HG02571 (cell line): ENCODE data around the gene PRR16.
"Not testable (repeated sequence)": the region's sequence is repeated elsewhere in the genome, so short reads cannot be mapped to it uniquely, and the experiment has no call there.

Source experiments
- ATAC-seq: cut with Tn5 transposase; IDR thresholded peaks from one replicate; pipeline ENCODE4 v1.9.1; 2021; ENCODE audit warnings: mild to moderate bottlenecking, moderate library complexity; ENCODE audit not compliant: unreplicated experiment

Gene PRR16

GRCh38 chr5:120632430-120632829 is 168.3 kb downstream of the PRR16 start:
- no peak for ATAC-seq

GRCh38 chr5:120638449-120638848 is 174.3 kb downstream of the PRR16 start:
- no peak for ATAC-seq

GRCh38 chr5:120640778-120641177 is 176.7 kb downstream of the PRR16 start:
- no peak for ATAC-seq

DNA sequence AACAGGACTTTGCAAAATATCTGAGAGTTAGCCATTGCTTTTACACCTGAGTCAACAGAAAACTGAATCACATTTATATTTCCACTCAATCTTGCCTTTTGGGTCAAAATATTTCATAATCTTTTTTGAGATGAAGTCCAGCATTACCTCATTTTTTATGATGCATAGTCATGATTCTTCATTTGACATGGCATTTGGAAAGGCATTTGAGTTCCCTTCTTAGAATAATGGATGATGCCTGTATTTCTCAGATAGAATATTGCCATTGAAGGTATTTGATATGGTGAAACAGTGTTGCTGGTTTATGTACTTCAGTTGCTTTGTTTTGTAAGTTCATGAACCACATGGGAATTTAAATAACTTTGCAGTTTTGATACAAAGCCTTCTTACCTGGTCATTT is 180.4 kb downstream of the PRR16 start:
- no peak for ATAC-seq

GRCh38 chr5:120655828-120656435 is 191.8 kb downstream of the PRR16 start:
- no peak for ATAC-seq

DNA sequence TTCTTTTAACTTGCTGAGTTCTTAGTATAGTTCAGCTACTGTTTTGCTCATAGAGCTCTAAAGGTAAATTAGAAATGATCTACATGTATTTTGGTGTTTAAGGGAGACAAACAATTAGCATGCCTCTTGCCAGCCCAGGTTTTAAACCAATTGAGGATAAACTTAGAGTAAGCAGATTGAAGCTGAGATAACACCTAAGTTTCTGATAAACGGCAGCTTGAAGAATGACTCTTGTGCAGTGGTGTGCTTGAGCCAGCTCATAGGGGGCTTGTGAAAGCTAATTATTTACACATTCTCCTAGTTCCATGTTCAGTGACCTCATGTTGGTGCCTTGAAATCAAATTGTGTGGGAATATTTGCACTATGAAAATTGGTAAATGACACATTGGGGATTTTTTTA is 193.0 kb downstream of the PRR16 start:
- no peak for ATAC-seq

- no peak for ATAC-seq
Observed at GRCh38 chr5:120677481-120677880, 213.4 kb downstream of the PRR16 start.

DNA sequence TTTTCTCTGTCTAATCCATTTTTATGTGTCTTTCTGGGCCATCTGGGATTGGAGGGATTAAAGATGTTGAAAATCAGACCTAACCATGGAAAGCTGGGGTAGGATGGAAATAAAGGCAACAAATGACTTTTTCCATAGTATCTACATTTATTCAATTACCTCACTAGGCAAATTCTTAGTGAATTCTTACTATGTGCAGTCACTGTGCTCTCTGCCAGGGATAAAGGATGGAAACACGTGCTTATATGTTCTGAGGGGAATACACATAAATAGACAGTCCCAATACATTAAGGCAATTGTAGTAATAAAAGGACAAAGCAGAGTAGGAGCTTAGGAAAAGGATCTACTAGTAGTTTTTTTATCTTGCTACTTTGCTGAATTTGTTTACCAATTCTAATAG is 214.2 kb downstream of the PRR16 start:
- ATAC-seq: no peak

- no peak for ATAC-seq
Observed at GRCh38 chr5:120682851-120683250, 218.8 kb downstream of the PRR16 start.

- ATAC-seq: no peak
Observed at GRCh38 chr5:120683580-120683979, 219.5 kb downstream of the PRR16 start.

GRCh38 chr5:120684213-120684612 is 220.1 kb downstream of the PRR16 start:
- no peak for ATAC-seq

DNA sequence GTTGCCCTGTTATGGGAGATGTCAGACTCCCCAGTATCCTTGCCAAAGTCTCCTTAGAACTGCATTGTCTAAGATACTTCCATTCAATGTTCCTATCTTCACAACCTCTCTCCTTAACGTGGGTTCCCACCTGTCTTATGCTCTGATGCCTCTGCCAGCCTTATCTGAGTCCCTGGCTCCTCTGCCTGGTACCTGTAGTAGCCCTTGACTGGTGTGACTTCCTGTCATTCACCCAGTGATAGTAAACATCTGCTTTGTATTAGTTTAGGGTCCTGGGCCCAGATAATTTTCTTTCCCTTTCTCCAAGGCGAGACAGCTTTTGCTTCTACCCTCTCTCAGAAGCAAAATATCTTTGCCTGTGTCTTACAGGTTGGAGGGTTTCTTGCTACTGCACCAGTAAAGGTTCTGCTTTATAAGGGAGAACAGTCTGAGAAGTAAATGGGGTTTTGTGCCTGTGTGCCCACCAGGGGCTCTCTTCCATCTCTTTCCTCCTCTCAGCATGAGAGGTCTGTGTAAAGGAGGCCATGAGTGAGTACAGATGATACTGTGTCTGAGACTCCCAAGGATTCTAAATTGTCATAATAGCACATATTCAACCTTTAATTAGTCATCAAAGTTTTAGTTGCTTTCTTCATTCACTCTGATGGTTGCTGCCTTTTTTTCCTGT is 220.8 kb downstream of the PRR16 start:
- no peak for ATAC-seq

DNA sequence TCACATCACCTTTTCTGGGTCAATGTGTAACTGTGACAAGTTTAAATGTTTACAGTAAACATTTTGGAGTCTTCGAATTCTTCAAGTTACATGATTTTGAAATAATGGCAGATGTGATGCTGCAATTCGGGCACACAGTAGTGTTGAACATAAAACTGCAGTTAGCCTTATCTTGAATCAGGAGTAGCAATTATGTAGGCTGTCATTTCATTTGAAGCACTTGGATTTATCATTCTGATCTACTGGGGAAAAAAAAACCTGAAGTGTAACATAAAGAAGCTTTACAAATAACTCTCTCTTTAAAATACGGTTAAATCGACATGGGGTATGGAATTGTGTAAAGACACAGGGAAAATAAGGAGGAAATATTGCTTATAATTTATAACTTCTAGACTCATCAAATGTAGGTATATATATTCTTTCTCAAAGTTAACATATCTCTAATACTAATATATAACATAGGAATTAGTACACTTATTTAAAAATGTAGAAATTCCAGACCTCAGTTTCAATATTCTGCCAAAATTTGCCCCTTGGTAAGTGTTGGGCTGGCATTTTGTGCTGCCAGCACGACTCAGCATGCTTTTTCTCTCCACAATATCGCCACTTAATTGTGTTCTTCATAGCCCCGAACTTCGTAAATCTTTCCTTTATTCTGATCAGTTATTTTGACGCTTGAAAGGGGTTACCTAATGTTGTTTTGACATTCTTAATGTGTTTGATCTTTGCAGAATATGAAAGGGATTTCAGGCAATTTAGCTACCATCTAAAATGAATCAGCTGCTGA is 226.7 kb downstream of the PRR16 start:
- no peak for ATAC-seq

GRCh38 chr5:120692325-120692724 is 228.2 kb downstream of the PRR16 start:
- no peak for ATAC-seq

DNA sequence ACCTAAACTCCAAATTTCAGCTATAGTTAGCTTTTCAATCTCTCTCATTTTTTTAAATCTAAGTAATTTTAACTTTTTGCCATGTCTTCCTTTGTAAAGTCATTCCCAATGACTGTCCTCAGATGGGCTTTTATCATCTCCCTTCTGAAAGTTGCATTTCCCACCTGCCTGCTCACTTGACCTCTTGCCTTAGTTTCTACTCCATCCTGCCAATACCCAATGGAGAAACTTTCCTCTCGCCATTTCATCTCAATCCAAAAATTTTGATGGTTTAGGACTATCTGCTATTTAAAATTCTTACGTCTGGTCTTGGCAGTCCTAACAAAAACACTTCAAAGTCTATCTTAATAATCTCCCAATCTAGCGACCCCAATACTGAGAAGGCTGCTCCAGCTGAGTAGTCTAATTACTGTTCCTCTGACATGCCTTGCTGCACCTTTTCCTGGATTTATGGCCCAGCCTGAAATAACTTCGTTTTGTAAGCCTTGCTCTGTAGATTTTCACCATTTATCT is 231.3 kb downstream of the PRR16 start:
- no peak for ATAC-seq

DNA sequence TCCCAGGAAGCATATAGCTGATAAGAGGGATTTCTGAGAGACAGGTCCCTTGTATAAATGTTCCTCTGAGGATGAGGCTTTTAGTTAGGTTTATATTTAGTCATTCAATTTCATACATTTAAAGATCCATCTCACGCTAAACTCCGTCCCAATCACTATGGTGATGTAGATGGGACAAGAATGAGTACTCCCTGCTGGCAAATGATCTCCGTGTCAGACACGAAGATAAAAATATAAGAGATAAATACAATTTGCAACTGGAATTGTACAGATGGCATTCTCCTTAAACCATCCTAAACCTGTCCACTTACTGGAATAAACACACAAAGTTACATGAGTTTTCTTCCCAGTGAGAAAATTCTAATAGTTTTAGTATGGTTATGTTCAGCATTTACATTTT is 233.0 kb downstream of the PRR16 start:
- ATAC-seq: no peak

GRCh38 chr5:120697670-120698327 is 233.7 kb downstream of the PRR16 start:
- ATAC-seq: not testable (repeated sequence)

- not testable (repeated sequence) for ATAC-seq
Observed at GRCh38 chr5:120700653-120701052, 236.6 kb downstream of the PRR16 start.

DNA sequence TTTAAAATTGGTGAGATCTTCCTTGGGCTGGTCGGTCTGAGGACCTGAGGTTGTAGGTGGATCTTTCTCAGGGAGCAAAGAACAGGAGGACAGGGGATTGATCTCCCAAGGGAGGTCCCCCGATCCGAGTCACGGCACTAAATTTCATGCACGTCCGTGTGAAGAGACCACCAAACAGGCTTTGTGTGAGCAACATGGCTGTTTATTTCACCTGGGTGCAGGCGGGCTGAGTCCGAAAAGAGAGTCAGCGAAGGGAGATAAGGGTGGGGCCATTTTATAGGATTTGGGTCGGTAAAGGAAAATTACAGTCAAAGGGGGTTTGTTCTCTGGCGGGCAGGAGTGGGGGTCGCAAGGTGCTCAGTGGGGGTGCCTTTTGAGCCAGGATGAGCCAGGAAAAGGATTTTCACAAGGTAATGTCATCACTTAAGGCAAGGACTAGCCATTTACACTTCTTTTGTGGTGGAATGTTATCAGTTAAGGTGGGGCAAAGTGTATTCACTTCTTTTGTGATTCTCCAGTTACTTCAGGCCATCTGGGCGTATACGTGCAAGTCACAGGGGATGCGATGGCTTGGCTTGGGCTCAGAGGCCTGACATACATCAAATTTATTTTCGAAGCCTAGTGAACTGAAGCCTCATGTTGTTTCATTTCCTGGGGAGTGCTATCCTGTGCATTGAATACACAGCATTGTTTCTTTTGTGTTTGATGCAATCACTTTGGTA is 238.9 kb downstream of the PRR16 start:
- ATAC-seq: not testable (repeated sequence)

DNA sequence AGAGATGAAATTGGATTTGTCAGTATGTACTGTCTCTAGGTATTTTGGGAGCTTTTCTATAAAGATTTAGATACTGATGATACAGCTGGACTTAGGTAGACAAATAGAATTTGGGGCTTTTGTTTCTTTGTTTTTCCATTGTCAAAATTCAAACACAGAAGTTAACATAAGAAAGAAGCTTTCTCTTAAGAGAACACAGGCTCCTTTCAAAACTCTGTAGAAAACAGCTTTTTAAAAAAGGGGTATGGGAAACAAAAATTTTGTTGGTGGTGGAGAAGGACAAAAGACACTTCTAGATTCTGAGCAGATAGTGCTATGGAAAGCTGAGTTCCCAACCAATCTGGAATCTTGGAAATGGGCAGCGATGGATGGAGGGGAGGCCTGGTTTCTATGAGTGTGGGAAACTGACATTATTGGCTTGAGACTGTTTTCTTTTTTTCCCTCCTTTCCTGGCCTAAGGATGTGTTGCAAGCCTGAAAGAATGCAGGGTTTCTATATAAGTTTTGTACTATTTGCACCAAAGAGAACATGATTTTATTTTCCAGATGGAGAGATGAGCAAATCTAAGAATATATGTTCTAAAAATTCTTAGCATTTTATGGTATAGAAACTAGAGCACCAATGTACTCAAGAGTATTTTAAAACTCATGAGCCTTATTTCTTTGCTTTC is 240.0 kb downstream of the PRR16 start:
- no peak for ATAC-seq
